Choroid plexus epithelial cell (primary cell): ENCODE data around the gene WWOX.

Source experiments
- DNase-seq: peaks from one replicate; pipeline ENCODE4 v3.0.0-alpha.2; 2010; ENCODE audit warnings: low read depth
- H3K4me3 ChIP-seq: 2 replicates; pipeline ENCODE4 v1.5.1; 2011; ENCODE audit warnings: low read depth, mild to moderate bottlenecking, control low read depth, low read length, moderate library complexity
- CTCF ChIP-seq: conservative IDR thresholded peaks from 2 replicates; pipeline ENCODE4 v1.5.1; 2011; ENCODE audit warnings: low read depth, mild to moderate bottlenecking, control low read depth, inconsistent platforms, low read length, moderate library complexity

Gene WWOX

GRCh38 chr16:79013930-79014660, 914.6 kb downstream of the WWOX start:
- no peak for TF ChIP-seq CTCF
- DNase-seq = no peak

DNA sequence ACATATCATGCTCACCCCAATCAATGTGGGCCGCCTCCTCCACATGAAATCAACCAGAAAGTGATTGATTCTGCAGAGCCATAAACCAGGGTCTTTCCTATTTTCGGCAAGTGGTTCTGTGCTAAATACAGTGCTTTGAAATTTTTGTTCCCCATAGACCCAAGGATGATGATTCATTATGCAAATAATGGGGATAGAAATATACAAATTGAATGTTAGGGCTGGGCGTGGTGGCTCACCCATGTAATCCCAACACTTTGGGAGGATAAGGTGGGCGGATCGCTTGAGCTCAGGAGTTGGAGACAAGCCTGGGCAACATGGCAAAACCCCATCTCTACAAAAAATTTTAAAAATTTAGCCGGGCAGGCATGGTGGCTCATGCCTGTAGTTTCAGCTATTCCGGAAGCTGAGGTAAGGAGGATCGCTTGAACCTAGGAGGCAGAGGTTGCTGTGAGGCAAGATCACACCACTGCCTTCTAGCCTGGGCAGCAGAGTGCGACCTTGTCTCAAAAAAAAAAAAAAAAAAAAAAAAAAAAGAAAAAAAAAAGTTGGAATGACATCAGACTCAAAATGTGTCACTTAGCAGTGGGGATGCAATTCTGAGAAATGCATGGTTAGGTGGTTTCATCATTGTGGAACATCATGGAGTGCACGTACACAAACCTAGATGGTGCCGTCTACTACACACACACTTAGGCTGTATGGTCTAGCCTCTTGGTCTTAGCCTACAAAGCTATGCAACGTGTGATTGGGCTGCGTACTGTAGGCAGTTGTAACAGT, 919.4 kb downstream of the WWOX start:
- TF ChIP-seq CTCF = no peak
- DNase-seq = no peak
- no peak overlapping the region for H3K4me3 ChIP-seq

More at GRCh38 chr16:79013930-79014660, 914.6 kb downstream of the WWOX start:
- H3K4me3 ChIP-seq = no peak overlapping the region

- no peak overlapping the region for H3K4me3 ChIP-seq
- no peak for DNase-seq
- TF ChIP-seq CTCF = no peak
These were observed 920.0 kb downstream of the WWOX start for GRCh38 chr16:79019431-79019830.

DNA sequence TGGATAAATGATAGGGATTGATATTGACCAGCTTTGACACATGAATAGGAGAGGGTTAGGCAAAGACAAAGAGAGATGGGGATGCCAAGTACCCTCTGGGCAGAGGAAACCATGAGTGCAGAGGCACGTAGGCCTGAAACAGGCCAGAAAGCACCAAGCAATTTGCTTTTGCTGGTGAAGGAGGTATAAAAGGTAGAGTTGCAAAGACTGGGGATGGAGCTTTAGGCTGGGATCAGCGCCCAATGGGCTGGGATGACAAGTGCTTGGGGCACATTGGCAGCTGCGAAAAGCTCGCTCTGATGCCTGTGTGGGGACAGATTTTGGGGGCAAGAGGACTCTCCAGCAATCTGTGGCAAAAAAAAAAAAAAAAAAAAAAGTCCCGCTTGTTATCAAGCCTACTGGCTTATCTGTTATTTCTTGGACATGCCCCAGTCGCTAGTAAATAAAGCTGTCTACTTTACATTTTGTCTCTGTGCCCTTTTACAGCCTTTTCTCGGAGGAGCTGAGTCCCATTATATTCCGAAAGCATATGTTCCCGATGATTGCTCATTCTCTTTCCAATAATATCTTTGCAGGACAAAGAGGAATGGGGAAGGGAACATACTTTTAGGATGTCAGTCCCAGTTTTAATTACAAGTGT, 922.7 kb downstream of the WWOX start:
- no peak for DNase-seq
- no peak overlapping the region for H3K4me3 ChIP-seq
- no peak for TF ChIP-seq CTCF

- H3K4me3 ChIP-seq = no peak overlapping the region
- no peak for DNase-seq
- TF ChIP-seq CTCF = no peak
These were observed 926.7 kb downstream of the WWOX start for GRCh38 chr16:79026117-79026516.

GRCh38 chr16:79036541-79036940, 937.1 kb downstream of the WWOX start:
- no peak for TF ChIP-seq CTCF
- H3K4me3 ChIP-seq = no peak overlapping the region
- DNase-seq = no peak
